ENCODE data around the gene B2M. TPM values are rescaled to one million over a fixed set of nuclear protein-coding genes. Genes with fewer than 3 reads are reported as not detected.
"Not testable (repeated sequence)": the region's sequence is repeated elsewhere in the genome, so short reads cannot be mapped to it uniquely, and the experiment has no call there.

The B2M gene
- total RNA-seq, 1 experiment from 2014 or later, result 605 TPM

DNA sequence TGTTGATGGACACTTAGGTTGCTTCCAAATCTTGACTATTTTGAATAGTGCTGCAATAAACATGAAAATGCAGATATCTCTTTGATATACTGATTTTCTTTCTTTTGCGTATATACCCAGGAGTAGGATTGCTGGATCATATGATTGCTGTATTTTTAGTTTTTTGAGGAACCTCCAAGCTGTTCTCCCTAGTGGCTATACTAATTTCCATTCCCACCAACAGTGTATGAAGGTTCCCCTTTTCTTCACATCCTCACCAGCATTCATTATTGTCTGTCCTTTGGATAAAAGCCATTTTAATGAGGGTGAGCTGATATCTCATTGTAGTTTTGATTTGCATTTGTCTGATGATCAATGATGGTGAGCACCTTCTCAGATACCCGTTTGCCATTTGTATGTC is 12.7 kb upstream of the B2M start:
- DNase-seq (ENCODE audit: unreplicated experiment), result no peak
- ChIA-PET CTCF (interaction anchor here (0.6 to 1.0 kb wide), 2 partner anchors 10 to 39 kb away, joined by 5 read pairs; no protein-coding TSS in a partner anchor), POLR2A (interaction anchor here (1.0 to 1.6 kb wide), 4 partner anchors 9 to 35 kb away, joined by 3 to 4 read pairs (median 4); partner anchors contain the start of genes B2M, PATL2 and SPG11)
- no TSS peak for BruUV-seq (replicated peaks)
- Mint-ChIP-seq H3K36me3 (ENCODE audit: insufficient read depth, unreplicated experiment) (no peaks in the 10 kb centered on the region), H3K4me3 (ENCODE audit: unreplicated experiment) (no peak overlapping the region), H3K9me3 (ENCODE audit: unreplicated experiment) (no peaks in the 10 kb centered on the region), H3K27ac (ENCODE audit: low read depth, unreplicated experiment) (no peak overlapping the region), H3K4me1 (ENCODE audit: insufficient read depth, unreplicated experiment) (no peaks in the 10 kb centered on the region), H3K27me3 (ENCODE audit: insufficient read depth, unreplicated experiment) (peaks cover 40% of the 10 kb centered on the region)
- intact Hi-C loops (cut with micrococcal nuclease), result no loop called here
- TF ChIP-seq, protein P1, sequence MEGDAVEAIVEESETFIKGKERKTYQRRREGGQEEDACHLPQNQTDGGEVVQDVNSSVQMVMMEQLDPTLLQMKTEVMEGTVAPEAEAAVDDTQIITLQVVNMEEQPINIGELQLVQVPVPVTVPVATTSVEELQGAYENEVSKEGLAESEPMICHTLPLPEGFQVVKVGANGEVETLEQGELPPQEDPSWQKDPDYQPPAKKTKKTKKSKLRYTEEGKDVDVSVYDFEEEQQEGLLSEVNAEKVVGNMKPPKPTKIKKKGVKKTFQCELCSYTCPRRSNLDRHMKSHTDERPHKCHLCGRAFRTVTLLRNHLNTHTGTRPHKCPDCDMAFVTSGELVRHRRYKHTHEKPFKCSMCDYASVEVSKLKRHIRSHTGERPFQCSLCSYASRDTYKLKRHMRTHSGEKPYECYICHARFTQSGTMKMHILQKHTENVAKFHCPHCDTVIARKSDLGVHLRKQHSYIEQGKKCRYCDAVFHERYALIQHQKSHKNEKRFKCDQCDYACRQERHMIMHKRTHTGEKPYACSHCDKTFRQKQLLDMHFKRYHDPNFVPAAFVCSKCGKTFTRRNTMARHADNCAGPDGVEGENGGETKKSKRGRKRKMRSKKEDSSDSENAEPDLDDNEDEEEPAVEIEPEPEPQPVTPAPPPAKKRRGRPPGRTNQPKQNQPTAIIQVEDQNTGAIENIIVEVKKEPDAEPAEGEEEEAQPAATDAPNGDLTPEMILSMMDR (IDR thresholded peaks at IDR 0.05; ENCODE audit: unreplicated experiment), result no peak

DNA sequence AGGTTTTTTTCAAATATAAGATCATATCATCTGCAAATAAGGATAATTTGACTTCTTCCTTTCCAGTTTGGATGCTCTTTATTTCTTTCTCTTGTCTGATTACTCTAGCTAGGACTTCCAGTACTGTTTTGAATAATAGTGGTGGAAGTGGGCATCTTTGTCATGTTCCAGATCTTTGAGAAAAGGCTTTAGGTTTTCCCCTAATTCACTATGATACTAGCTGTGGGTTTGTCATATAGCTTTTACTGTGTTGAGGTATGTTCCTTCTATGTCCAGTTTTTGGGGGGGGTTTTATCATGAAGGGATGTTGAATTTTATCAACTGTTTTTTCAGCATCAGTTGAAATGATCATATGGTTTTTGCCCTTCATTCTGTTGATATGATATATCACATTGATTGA is 10.6 kb upstream of the B2M start:
- BruUV-seq (replicated peaks); intact Hi-C loops (cut with micrococcal nuclease): not testable (repeated sequence)
- CTCF ChIA-PET, result interaction anchor here (0.5 to 0.9 kb wide), 3 partner anchors 11 to 85 kb away, joined by 3 to 4 read pairs (median 3); partner anchors contain the start of gene SPG11

DNA sequence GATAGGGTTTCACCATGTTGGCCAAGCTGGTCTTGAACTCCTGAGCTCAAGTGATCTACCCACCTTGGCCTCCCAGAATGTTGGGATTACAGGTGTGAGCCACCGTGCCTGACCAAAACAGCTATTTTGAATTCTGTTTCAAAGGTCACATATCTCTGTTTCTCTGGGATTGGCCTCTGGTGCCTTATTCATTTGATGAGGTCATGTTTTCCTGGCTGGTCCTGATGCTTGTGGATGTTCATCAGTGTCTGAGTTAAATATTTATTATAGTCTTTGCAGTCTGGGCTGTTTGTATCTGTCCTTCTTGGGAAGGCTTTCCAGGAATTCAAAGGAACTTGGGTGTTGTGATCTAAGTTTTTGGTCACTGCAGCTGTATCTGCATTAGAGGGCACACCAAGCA is 5.3 kb upstream of the B2M start:
- no TSS peak for BruUV-seq (replicated peaks)
- intact Hi-C loops (cut with micrococcal nuclease), result no loop called here
- H3K27me3 Mint-ChIP-seq (ENCODE audit: insufficient read depth, unreplicated experiment), result no peaks in the 10 kb centered on the region
- DNase-seq (ENCODE audit: unreplicated experiment), result no peak
- POLR2A ChIA-PET, result interaction anchor here (0.6 to 2.2 kb wide), 3 partner anchors 13 to 42 kb away, joined by 3 to 12 read pairs (median 5); partner anchors contain the start of gene SPG11
- TF ChIP-seq, protein P1 (IDR thresholded peaks at IDR 0.05; ENCODE audit: unreplicated experiment), result no peak
- no peaks in the 10 kb centered on the region for H3K4me1 Mint-ChIP-seq (ENCODE audit: insufficient read depth, unreplicated experiment)
- CTCF ChIA-PET, result interaction anchor here (0.9 to 3.0 kb wide), 3 partner anchors 31 to 148 kb away, joined by 3 to 15 read pairs (median 4); partner anchors contain the start of gene SPG11
- no peak overlapping the region for H3K4me3 Mint-ChIP-seq (ENCODE audit: unreplicated experiment)
- no peaks in the 10 kb centered on the region for H3K36me3 Mint-ChIP-seq (ENCODE audit: insufficient read depth, unreplicated experiment)
- H3K9me3 Mint-ChIP-seq (ENCODE audit: unreplicated experiment), result no peaks in the 10 kb centered on the region
- H3K27ac Mint-ChIP-seq (ENCODE audit: low read depth, unreplicated experiment), result no peak overlapping the region

More for the DNA sequence above, 10.6 kb upstream of the B2M start:
- POLR2A ChIA-PET, result interaction anchor here (0.9 kb wide), 1 partner anchor 8 kb away, joined by 3 read pairs; no protein-coding TSS in a partner anchor
- not testable (repeated sequence) for H3K27ac Mint-ChIP-seq (ENCODE audit: low read depth, unreplicated experiment); H3K36me3 Mint-ChIP-seq (ENCODE audit: insufficient read depth, unreplicated experiment); H3K9me3 Mint-ChIP-seq (ENCODE audit: unreplicated experiment); DNase-seq (ENCODE audit: unreplicated experiment); H3K4me3 Mint-ChIP-seq (ENCODE audit: unreplicated experiment); H3K4me1 Mint-ChIP-seq (ENCODE audit: insufficient read depth, unreplicated experiment)
- H3K27me3 Mint-ChIP-seq (ENCODE audit: insufficient read depth, unreplicated experiment), result peaks cover 33% of the 10 kb centered on the region

DNA sequence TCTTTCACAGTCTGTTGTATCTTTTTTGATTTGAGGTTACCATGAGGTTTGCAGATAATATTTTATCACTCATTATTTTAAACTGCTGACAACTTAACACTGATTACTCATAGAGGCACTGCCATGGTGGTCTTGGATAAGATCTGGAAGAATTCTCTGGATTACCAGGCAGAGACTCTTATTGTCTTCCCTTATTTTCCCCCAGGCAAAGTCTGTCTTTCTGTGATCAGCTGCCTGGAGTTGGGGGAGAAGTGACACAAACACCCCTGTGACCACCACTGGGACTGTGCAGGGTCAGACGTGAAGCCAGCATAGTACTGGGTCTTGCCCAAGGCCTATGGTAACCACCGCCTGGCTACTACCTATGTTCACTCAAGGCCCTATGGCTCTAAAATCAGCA is 4.9 kb upstream of the B2M start:
- no peak overlapping the region for H3K27ac Mint-ChIP-seq (ENCODE audit: low read depth, unreplicated experiment)
- H3K4me3 Mint-ChIP-seq (ENCODE audit: unreplicated experiment), result no peak overlapping the region
- TF ChIP-seq, protein P1 (IDR thresholded peaks at IDR 0.05; ENCODE audit: unreplicated experiment), result no peak
- ChIA-PET POLR2A (interaction anchor here (1.2 to 2.8 kb wide), 3 partner anchors 12 to 43 kb away, joined by 5 to 12 read pairs (median 10); partner anchors contain the start of gene SPG11), CTCF (interaction anchor here (0.7 to 3.0 kb wide), 3 partner anchors 31 to 135 kb away, joined by 3 to 15 read pairs (median 3); partner anchors contain the start of gene SPG11)
- H3K27me3 Mint-ChIP-seq (ENCODE audit: insufficient read depth, unreplicated experiment), result no peaks in the 10 kb centered on the region
- H3K4me1 Mint-ChIP-seq (ENCODE audit: insufficient read depth, unreplicated experiment), result no peaks in the 10 kb centered on the region
- no peaks in the 10 kb centered on the region for H3K9me3 Mint-ChIP-seq (ENCODE audit: unreplicated experiment)
- intact Hi-C loops (cut with micrococcal nuclease), result no loop called here
- BruUV-seq (replicated peaks), result no TSS peak
- no peak for DNase-seq (ENCODE audit: unreplicated experiment)
- H3K36me3 Mint-ChIP-seq (ENCODE audit: insufficient read depth, unreplicated experiment), result peaks cover 4% of the 10 kb centered on the region

All from MCF 10A (cell line).